Stomach (tissue), 4 donors: Measurements from ENCODE around the gene FAM219A.

Source experiments
- EP300 ChIP-seq: sonication (generic); formaldehyde crosslinking; IDR thresholded peaks from one replicate; pipeline ENCODE4 v1.6.1; 2017; ENCODE audit warnings: antibody characterized with exemption
- POLR2A ChIP-seq, 4 donors: fragments of 450-650 bp; IDR thresholded peaks; one replicate each; pipeline ENCODE4 v1.6.1; 2016; ENCODE audit warnings: antibody characterized with exemption in 4 of 4, control low read depth in 2 of 4, mild to moderate bottlenecking in 1 of 4, moderate library complexity in 1 of 4
- TF ChIP-seq, protein P1 (sequence below), 7 experiments: fragments of 450-650 bp in 4 of 7; fragments of 200-600 bp in 3 of 7; sonication (generic) in 3 of 7; IDR thresholded peaks; one replicate each; pipeline ENCODE4 v1.5.1; 2016 to 2019; ENCODE audit warnings: antibody characterized with exemption in 7 of 7, control low read depth in 2 of 7, mild to moderate bottlenecking in 1 of 7

DNA sequence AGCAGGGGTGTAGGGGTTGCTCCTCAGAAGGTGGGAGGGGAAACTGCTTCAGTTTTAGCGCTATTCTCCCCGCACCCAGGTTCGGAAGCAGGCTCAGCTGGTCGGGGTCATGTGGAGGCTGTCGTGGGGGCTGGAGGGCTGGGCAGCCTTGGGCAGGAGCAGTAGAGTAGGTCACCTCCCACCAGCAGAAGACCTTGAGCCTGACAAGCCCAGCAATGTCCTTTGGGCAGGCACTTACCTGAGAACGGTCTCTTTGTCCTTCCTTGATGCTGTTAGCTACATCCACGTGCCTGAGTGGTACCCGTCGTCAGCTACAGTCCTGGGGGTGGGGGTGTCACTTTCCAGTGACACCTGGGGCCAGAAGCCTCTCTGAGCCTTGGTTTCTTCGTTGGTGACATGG lies 44.1 kb upstream of the FAM219A start:
- TF ChIP-seq POLR2A (IDR thresholded peaks at IDR 0.05) (no peak), EP300 (no peak)
- TF ChIP-seq, protein P1, sequence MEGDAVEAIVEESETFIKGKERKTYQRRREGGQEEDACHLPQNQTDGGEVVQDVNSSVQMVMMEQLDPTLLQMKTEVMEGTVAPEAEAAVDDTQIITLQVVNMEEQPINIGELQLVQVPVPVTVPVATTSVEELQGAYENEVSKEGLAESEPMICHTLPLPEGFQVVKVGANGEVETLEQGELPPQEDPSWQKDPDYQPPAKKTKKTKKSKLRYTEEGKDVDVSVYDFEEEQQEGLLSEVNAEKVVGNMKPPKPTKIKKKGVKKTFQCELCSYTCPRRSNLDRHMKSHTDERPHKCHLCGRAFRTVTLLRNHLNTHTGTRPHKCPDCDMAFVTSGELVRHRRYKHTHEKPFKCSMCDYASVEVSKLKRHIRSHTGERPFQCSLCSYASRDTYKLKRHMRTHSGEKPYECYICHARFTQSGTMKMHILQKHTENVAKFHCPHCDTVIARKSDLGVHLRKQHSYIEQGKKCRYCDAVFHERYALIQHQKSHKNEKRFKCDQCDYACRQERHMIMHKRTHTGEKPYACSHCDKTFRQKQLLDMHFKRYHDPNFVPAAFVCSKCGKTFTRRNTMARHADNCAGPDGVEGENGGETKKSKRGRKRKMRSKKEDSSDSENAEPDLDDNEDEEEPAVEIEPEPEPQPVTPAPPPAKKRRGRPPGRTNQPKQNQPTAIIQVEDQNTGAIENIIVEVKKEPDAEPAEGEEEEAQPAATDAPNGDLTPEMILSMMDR (IDR thresholded peaks at IDR 0.05) = no peak
